ENCODE results near the gene HDGFL3.

GRCh38 chr15:83206526-83207008 lies 1.1 kb downstream of the HDGFL3 start:
- TF ChIP-seq CTCF (IDR thresholded peaks at IDR 0.05) = no peak
- TF ChIP-seq POLR2A (IDR thresholded peaks at IDR 0.05) = no peak
- TF ChIP-seq EP300 (IDR thresholded peaks at IDR 0.05) = no peak

Measured in ovary (tissue), 3 donors.